ENCODE results near the gene RAB3C.
"Not testable (repeated sequence)": the region's sequence is repeated elsewhere in the genome, so short reads cannot be mapped to it uniquely, and the experiment has no call there.

Gene RAB3C

GRCh38 chr5:58571501-58571900 is 11.4 kb upstream of the RAB3C start:
- Histone ChIP-seq H2AFZ (ENCODE audit: low read depth, low read length) (no peak overlapping the region), H3K27ac (ENCODE audit: low read length) (no peak overlapping the region), H4K20me1 (ENCODE audit: insufficient read depth, low read length) (no peaks in the 10 kb centered on the region), H3K9me3 (ENCODE audit: insufficient read depth, low read length) (no peaks in the 10 kb centered on the region), H3K36me3 (replicated peaks; ENCODE audit: low read depth, low read length) (no peaks in the 10 kb centered on the region), H3K4me3 (ENCODE audit: low read length) (no peak overlapping the region), H3K4me1 (ENCODE audit: low read length) (peaks cover 11% of the 10 kb centered on the region), H3K9ac (ENCODE audit: low read length) (no peak overlapping the region), H3K4me2 (ENCODE audit: low read length) (peak overlapping the region; percentile 9; the same call in 1 of the 2 replicates), H3K27me3 (ENCODE audit: low read depth, low read length) (no peaks in the 10 kb centered on the region), H3K79me2 (ENCODE audit: low read length) (no peaks in the 10 kb centered on the region)
- TF ChIP-seq EZH2phosphoT487 (IDR thresholded peaks at IDR 0.05; ENCODE audit: low read depth) (no peak), CTCF (IDR thresholded peaks at IDR 0.05; ENCODE audit: low read depth, low read length) (no peak)

GRCh38 chr5:58572973-58573372 is 9.9 kb upstream of the RAB3C start:
- H2AFZ ChIP-seq (ENCODE audit: low read depth, low read length); H3K36me3 ChIP-seq (replicated peaks; ENCODE audit: low read depth, low read length); H3K27ac ChIP-seq (ENCODE audit: low read length); H4K20me1 ChIP-seq (ENCODE audit: insufficient read depth, low read length); H3K4me3 ChIP-seq (ENCODE audit: low read length); H3K79me2 ChIP-seq (ENCODE audit: low read length); H3K9ac ChIP-seq (ENCODE audit: low read length); H3K9me3 ChIP-seq (ENCODE audit: insufficient read depth, low read length); H3K27me3 ChIP-seq (ENCODE audit: low read depth, low read length); H3K4me2 ChIP-seq (ENCODE audit: low read length): not testable (repeated sequence)
- H3K4me1 ChIP-seq (ENCODE audit: low read length) = peaks cover 11% of the 10 kb centered on the region

GRCh38 chr5:58579781-58580180 is 3.1 kb upstream of the RAB3C start:
- no peaks in the 10 kb centered on the region for H3K9me3 ChIP-seq (ENCODE audit: insufficient read depth, low read length)
- TF ChIP-seq CTCF (IDR thresholded peaks at IDR 0.05; ENCODE audit: low read depth, low read length) (no peak), EZH2phosphoT487 (IDR thresholded peaks at IDR 0.05; ENCODE audit: low read depth) (no peak)
- H3K9ac ChIP-seq (ENCODE audit: low read length) = no peak overlapping the region
- no peak overlapping the region for H3K4me2 ChIP-seq (ENCODE audit: low read length)
- no peaks in the 10 kb centered on the region for H4K20me1 ChIP-seq (ENCODE audit: insufficient read depth, low read length)
- H3K4me3 ChIP-seq (ENCODE audit: low read length) = no peak overlapping the region
- no peak overlapping the region for H3K27ac ChIP-seq (ENCODE audit: low read length)
- H2AFZ ChIP-seq (ENCODE audit: low read depth, low read length) = no peak overlapping the region
- H3K27me3 ChIP-seq (ENCODE audit: low read depth, low read length) = no peaks in the 10 kb centered on the region
- H3K36me3 ChIP-seq (replicated peaks; ENCODE audit: low read depth, low read length) = no peaks in the 10 kb centered on the region
- 0 out of 2 replicates have a peak, but pooled peaks cover 3% of the 10 kb centered on the region for H3K4me1 ChIP-seq (ENCODE audit: low read length)
- H3K79me2 ChIP-seq (ENCODE audit: low read length) = no peaks in the 10 kb centered on the region

GRCh38 chr5:58582019-58582802 is 664 bp upstream of the RAB3C start:
- no peaks in the 10 kb centered on the region for H3K9me3 ChIP-seq (ENCODE audit: insufficient read depth, low read length)
- H3K9ac ChIP-seq (ENCODE audit: low read length) = peak overlapping the region; percentile 55; the same call in 1 of the 2 replicates
- H3K4me1 ChIP-seq (ENCODE audit: low read length) = 0 out of 2 replicates have a peak, but pooled peaks cover 3% of the 10 kb centered on the region
- H3K79me2 ChIP-seq (ENCODE audit: low read length) = no peaks in the 10 kb centered on the region
- no peaks in the 10 kb centered on the region for H3K27me3 ChIP-seq (ENCODE audit: low read depth, low read length)
- no peak overlapping the region for H3K27ac ChIP-seq (ENCODE audit: low read length)
- H4K20me1 ChIP-seq (ENCODE audit: insufficient read depth, low read length) = no peaks in the 10 kb centered on the region
- H2AFZ ChIP-seq (ENCODE audit: low read depth, low read length) = peak overlapping the region; percentile 99
- no peaks in the 10 kb centered on the region for H3K36me3 ChIP-seq (replicated peaks; ENCODE audit: low read depth, low read length)
- peak overlapping the region; percentile 89 for H3K4me3 ChIP-seq (ENCODE audit: low read length)
- TF ChIP-seq CTCF (IDR thresholded peaks at IDR 0.05; ENCODE audit: low read depth, low read length) = no peak
- no peak for TF ChIP-seq EZH2phosphoT487 (IDR thresholded peaks at IDR 0.05; ENCODE audit: low read depth)
- H3K4me2 ChIP-seq (ENCODE audit: low read length) = peak overlapping the region; percentile 80
